Inflammatory macrophage treated with lipopolysaccharide for 4 hours (primary cell): ENCODE measurements around the gene JPH3.

Experiments
- DNase-seq: peaks from one replicate; pipeline ENCODE4 v3.0.0-alpha.2; 2020

The JPH3 gene

GRCh38 chr16:87628246-87628923, 26.1 kb downstream of the JPH3 start:
- DNase-seq, result no peak

DNA sequence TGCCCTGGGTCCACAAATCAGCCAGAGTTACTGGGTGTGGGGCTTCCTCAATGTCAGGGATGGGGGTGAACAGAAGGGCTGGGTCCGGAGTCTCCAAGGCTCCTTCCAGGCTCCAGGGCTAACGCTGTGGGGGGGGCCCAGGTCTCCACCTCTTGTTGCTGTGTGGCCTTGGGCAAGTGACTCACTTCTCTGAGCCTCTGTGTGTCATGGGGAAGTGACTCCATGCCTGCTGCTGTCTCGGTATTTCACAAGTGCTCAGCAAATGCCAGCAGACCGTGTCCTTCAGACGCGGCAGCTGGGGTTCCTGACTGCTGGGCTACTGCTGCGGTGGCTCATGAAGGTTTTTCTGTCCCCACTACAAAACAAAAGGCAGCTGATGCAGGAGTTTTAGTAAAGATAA, 26.6 kb downstream of the JPH3 start:
- DNase-seq, result peak; percentile 66

DNA sequence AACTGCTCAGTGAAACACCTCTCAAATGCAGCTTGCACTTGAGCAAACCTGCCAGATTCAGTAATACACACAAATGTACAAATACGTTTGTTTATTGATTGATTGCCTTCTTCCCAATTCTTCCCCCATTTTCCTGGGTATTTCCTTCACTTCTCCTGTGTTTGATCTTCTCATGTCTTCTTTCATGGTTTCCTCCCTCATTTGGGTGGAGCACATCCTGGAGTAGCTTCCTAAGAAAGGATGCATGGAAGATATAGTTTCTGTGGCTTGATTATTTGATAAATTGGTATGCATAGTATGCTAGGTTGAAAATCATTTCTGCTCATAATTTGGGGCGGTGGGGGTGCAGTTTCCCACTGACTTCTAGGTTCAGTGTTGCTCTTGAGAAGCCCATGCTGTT, 28.8 kb downstream of the JPH3 start:
- DNase-seq, result no peak

- DNase-seq, result no peak
Observed at GRCh38 chr16:87634411-87634810, 32.1 kb downstream of the JPH3 start.

DNA sequence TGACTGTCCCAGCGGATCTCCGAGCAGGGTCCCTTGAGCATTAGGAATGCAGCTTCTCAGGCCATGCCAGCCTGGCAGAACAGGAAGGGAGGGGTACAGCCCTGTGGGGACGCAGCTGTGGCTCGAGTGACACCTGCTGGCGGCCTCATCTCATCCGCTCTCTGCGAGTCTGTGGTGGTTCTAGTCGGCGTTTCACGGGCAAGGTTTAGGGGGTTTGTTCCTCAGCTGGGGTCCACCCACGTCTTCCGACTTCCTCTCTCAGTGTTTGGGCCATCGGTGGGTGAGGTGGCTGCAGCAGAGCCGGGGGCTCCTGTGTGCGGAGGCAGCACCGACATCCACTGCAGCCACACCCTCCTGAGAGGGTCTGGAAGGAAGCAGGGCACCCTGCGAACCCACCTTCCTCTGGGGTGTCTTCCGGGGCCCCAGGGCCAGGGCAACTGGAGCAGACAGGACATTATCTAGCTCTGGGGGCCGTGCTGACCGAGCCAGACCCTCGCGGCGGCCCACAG, 33.3 kb downstream of the JPH3 start:
- DNase-seq, result peak; percentile 46

GRCh38 chr16:87636050-87636684, 33.9 kb downstream of the JPH3 start:
- peak; percentile 87 for DNase-seq

GRCh38 chr16:87636741-87637140, 34.4 kb downstream of the JPH3 start:
- DNase-seq, result no peak

DNA sequence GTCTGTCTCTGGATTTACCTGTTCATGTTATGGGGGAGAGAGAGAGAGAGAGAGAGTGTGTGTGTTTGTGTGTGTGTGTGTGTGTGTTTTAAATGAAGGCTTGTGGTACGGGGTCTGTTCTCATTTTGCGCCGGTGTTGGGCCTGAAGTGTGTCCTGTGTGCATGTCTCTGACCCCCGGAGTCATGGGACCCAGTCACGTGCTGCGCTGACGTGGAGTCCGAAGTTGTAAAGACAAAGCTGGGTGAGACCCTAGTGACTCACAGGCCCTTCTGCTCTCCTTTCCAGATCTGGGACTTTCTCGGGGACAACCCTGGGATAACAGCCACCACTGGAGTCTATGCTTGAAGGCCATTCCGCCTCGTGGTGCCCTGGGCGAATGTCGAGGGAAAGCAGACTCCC, 35.0 kb downstream of the JPH3 start:
- no peak for DNase-seq

- DNase-seq, result no peak
Observed at GRCh38 chr16:87638736-87639135, 36.4 kb downstream of the JPH3 start.

DNA sequence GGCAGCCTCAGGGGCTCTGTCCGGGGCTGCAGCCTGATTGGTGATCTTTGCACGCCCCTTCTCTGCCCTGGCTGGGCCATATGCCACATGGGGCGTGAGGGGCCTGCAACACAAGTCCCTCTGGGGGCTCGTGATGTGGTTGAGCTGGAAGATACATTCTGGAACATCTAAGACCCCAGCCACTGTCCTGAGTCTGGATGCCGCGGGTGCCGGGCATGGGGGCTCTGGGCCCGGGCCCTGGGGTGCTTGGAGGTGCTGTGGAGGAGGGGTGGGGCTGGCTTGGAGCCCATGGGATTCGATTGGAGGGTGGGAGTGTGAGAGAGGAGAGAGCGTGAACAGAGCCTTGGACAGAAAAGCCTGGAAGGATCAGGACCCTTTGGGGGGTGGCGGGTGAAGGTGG, 39.4 kb downstream of the JPH3 start:
- DNase-seq, result no peak

DNA sequence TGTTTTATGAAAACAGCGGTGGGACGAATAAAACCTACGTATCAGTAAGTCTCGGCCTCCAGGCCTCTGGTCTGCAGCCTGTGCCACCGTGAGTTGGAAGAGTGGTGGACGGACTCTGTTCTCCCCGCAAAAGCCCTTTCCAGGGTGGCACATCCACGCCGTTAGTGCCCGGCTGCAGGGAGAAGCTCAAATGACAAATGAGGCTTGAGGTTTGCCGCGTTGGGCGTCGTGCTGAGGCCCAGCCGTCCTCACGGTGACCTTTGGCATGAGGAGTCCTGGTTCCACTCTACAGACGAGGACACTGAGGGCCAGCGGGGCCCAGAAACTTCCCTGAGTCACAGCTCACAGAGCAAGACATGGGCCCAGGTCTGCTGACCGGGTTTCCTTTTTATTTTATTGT, 40.2 kb downstream of the JPH3 start:
- DNase-seq, result no peak

- no peak for DNase-seq
Observed at GRCh38 chr16:87644186-87644585, 41.9 kb downstream of the JPH3 start.

DNA sequence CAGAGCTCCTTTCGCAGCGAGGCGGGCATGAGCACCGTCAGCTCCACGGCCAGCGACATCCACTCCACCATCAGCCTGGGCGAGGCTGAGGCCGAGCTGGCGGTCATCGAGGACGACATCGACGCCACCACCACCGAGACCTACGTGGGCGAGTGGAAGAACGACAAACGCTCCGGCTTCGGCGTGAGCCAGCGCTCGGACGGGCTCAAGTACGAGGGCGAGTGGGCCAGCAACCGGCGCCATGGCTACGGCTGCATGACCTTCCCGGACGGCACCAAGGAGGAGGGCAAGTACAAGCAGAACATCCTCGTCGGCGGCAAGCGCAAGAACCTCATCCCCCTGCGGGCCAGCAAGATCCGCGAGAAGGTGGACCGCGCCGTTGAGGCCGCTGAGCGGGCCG, 42.3 kb downstream of the JPH3 start:
- DNase-seq, result no peak

GRCh38 chr16:87645802-87646201, 43.5 kb downstream of the JPH3 start:
- DNase-seq, result no peak

DNA sequence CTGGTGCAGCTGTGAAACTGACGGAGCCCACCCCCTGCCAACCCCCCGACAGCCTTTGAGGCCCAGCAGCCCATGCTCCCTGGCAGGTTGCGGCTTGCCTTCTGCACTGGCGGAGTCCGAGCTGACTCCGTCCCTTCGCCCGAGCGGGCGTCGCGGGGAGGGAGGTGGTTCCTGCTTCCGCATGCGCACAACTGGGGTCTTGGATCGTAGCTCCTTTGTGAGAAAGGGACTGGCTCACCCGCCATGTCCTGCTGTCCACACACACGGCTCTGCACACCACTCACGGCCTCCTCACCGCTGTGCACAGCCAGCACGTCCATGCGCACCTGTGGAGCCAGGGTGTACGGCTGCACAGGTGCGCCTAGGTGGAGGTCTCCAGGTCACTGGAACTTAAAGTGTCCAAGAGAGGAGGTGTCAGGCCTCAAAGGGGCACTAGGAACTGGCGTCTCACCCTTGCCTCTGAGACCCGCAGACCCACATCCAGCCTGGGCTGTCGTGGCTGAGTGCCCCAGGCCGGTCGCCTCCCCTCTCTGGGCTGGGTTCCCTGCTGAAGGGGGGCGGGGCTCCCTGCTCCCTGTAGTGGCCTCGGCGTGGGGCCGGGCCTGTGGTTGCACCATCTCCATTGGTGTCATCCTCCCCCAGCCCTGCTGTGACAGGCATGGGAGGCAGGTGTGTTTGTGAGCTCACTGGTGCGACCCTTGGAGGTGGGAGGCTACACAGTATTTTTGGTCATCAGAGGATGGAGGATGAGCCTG, 45.3 kb downstream of the JPH3 start:
- DNase-seq, result no peak

- DNase-seq, result no peak
Observed at GRCh38 chr16:87648236-87648635, 45.9 kb downstream of the JPH3 start.

DNA sequence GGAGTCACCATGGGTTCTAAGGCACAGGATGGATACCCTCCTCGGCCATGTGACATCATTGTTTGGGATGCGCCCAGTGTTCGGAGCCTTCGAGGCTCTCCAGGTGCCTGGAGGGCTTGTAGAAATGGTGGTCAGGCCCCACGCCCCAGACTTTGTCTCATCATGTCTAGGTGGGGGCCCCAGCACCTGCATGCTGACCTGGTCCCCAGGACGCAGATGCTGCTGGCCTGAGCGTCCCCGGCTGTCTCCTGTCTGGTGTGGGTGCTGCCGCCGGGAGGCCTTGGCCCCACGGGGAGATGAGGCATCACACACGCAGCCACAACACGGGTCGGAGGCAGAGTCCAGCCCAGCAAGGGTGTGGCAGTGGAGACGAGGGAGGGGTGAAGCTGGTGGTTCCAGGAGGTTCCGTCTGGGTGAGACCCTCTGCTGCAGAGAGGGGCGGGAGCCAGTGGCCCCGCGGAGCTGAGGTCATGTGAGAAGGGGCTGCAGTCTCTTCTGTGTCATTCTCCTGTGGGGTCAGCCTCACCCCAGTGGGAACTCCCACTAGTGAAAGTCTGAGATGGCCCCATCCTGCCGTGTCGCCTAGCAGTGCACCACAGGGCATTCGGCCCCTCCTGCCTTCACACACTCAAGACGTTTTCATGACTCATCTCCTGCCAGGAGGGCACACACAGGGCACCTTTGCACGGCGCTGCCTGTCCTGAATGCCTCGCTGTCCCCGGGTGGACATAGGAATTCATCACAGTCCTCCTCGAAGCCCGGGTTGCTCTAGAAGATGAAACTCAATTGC, 46.6 kb downstream of the JPH3 start:
- no peak for DNase-seq

- no peak for DNase-seq
Observed at GRCh38 chr16:87652386-87652785, 50.1 kb downstream of the JPH3 start.

DNA sequence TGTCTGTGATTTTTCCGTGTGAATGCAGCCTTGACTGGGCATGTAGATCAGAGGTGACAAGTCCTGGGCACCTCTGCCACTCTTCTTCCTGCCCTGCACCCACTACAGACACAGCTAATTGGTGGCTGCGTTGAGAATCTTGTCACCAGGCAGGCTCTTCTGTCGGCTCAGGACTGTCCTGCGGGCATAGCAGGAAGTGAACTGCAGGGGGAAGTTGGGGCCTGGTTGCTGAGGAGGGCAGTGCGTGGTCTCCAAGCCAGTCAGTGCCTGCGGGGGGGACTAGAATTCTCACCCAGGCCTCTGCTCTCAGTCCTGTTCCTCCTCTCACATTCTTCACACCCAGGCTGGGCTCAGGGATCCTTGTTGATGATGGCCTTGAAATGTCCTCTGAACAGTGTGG, 50.5 kb downstream of the JPH3 start:
- DNase-seq, result no peak

- no peak for DNase-seq
Observed at GRCh38 chr16:87653234-87653633, 50.9 kb downstream of the JPH3 start.

GRCh38 chr16:87654826-87655225, 52.5 kb downstream of the JPH3 start:
- no peak for DNase-seq

GRCh38 chr16:87656328-87656727, 54.0 kb downstream of the JPH3 start:
- no peak for DNase-seq

DNA sequence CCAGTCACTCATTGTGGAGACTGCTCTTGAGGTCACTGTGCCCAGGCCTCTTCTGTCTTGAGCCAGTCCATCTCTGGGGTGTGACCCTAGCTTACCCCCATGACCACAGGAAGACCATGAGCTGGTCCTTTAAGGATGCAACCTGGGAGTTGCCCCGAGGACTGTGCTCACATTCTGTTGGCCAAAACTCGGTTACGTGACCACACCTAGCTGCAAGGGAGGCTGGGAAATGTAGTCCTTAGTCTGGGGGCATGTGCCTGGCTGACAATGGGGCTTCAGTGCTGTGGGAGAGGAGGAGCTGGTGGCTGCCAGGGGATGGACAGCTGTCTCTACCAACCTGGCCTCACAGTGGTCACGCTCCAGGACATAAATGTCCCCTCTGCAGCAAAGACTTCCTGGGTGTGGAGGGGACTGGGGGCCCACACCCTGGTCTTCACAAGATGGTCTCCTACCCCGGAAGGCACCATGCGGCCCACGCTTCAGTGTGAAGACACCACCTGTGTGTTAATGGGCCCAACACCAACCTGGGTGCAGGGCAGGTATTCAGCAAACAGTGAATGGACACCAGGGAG, 55.4 kb downstream of the JPH3 start:
- peak; percentile 9 for DNase-seq
